ENCODE data around the gene SLC30A3. TPM values are rescaled to one million over a fixed set of nuclear protein-coding genes. Genes with fewer than 3 reads are reported as not detected.

The SLC30A3 gene, protein sequence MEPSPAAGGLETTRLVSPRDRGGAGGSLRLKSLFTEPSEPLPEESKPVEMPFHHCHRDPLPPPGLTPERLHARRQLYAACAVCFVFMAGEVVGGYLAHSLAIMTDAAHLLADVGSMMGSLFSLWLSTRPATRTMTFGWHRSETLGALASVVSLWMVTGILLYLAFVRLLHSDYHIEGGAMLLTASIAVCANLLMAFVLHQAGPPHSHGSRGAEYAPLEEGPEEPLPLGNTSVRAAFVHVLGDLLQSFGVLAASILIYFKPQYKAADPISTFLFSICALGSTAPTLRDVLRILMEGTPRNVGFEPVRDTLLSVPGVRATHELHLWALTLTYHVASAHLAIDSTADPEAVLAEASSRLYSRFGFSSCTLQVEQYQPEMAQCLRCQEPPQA
- total RNA-seq (2022; extraction: Qiagen RNA extraction; ENCODE audit: low read depth): 3.2 to 4.9 TPM (median 3.7 TPM) in 5 replicates

GRCh38 chr2:27262379-27263286 lies at the start of gene SLC30A3:
TSS of gene SLC30A3 (minus strand) at chr2:27263047. CDS start at chr2:27262906, 141 bp downstream.

GRCh38 chr2:27308359-27308881 lies 45.6 kb upstream of the SLC30A3 start, which contains the start of gene UCN:
TSS of gene UCN (minus strand) at chr2:27308445. CDS start at chr2:27307895, 550 bp downstream.

DNA sequence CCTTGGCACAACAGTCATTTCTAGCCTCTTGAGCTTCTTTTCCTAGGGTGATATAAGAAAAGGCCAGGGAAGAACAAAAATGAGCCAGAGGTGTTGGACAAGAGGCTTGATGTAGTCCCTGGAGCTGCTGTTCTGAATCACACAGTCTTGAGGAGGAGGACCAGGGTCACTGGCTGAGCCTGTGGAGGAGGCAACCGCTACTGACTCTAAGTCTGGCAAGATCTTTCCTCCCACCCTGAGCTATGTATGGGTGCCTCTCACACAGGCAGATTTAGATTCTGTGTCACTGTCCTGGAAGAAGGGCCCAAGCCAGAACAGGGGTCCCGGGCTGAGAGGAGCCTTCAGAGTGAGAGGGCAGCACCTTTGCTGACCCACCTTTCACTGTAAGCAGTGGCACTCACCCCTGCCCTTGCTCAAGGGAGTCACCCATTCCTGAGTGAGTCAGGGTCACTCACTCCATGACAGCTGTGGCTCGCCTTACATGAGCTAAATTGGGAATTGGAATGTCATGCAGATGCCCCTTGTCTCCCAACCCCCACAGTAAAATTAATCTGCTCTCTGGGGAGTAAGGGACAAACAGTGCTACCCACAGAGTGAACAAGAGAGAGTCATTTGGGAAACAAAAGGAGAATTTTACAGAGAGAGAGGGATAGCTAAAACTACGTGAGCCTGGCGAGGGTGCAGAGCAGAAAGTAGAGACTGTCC lies 19.2 kb upstream of the SLC30A3 start, which contains the start of gene TRIM54:
TSS of gene TRIM54 (plus strand) at position 575 of the 705 bp plus-strand sequence. CDS start 303 bp downstream, outside the sequence.

DNA sequence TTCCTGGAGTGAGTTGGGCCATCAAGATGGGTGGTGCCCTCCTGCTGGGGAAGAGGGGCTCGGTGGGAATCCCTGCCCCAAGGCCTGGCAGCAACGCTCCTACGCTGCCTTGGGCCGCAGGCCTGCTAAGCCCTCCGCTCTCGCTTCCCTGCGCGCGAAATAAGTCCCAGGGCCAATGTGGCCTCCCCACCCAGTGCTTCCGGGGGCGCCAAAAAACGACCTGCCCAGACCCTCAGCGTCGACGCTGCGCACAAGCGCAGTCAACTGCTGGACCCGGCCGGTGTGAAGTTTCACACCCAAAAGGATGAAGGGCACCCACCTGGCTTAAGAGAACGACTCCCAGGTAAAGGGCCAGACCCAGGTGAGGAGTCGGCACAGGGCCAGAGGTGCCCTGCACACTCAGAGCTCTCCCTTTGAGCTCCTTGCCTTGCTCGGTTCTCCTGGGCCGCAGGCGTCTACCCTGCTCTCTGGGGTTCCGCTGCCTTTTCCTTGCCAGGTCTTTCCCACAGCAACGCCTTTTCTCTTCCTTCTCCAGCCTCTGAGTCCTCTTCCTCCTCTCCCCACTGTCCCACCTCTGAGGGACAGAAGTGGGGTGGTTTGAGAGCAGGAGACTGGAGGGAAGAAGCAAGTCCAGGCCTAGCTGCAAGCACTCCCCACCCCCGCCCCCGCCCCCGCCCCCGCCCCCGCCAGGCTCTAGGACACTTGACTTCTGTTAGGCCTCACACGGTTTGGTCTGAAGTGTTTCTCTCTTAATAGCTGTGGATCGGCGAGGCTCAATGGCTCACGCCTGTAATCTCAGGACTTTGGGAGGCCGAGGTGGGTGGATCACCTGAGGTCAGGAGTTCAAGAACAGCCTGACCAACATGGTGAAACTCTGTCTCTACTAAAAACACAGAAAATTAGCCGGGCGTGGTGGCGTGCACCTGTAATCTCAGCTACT lies 12.6 kb upstream of the SLC30A3 start, which contains the start of gene DNAJC5G:
TSS of gene DNAJC5G (plus strand) at position 223 of the 940 bp plus-strand sequence. CDS start 1,296 bp downstream, outside the sequence.

DNA sequence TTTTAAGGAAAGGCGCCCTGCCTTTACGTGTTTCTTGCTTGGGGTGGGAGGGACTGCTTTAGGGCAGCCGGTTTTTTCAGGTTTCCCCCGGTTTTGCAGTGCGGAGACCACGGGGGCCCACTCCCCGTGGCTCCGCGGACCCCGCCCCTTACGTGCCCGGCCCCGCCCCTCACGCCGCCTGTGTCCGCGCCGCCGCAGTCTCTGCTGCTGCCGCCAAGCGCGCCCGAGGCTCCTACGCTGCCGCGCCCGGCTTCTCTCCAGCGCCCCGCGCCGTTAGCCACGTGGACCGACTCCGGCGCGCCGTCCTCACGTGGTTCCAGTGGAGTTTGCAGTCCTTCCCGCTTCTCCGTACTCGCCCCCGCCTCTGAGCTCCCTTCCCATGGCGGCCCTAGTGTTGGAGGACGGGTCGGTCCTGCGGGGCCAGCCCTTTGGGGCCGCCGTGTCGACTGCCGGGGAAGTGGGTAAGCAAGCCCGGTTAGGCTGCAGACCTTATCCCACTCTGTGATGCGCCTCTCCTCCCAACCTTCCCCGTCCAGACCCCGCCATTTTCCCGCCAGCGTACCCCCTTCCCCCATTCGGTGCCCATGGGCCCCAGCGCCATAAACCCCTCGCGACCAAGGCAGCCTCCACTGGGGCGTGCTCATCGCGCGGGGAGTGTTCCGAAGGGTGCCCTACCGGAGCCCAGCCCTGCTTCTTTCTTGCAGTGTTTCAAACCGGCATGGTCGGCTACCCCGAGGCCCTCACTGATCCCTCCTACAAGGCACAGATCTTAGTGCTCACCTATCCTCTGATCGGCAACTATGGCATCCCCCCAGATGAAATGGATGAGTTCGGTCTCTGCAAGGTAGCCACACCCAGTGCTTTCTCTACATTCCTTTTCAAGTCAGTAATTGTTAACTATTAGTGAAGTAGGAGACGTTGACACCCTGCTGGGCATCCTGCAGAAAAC lies 45.4 kb downstream of the SLC30A3 start, which contains the start of gene CAD:
TSS of gene CAD (plus strand) at position 197 of the 949 bp plus-strand sequence. CDS start at position 380, 183 bp downstream.

GRCh38 chr2:27211943-27212625 lies 50.8 kb downstream of the SLC30A3 start, which contains the start of the genes ATRAID and SLC5A6:
TSS of gene ATRAID (plus strand) at chr2:27212041. CDS start at chr2:27212369, 328 bp downstream.
TSS of gene SLC5A6 (minus strand) at chr2:27212268. CDS start at chr2:27207650, 4,618 bp downstream.

Other genes with a start within 250 kb of the SLC30A3 start
- gene TMEM214, start 230.1 kb downstream of the SLC30A3 start, total RNA-seq (2022; extraction: Qiagen RNA extraction; ENCODE audit: low read depth): 56.4 to 74.7 TPM (median 70.4 TPM) in 5 replicates
- gene AGBL5, start 211.4 kb downstream of the SLC30A3 start, total RNA-seq (2022; extraction: Qiagen RNA extraction; ENCODE audit: low read depth): 29.8 to 36.7 TPM (median 32.2 TPM) in 5 replicates
- 523 to 646 TPM (median 548 TPM) in 5 replicates for gene OST4, start 191.4 kb downstream of the SLC30A3 start, total RNA-seq (2022; extraction: Qiagen RNA extraction; ENCODE audit: low read depth)
- gene EMILIN1, start 184.4 kb downstream of the SLC30A3 start, total RNA-seq (2022; extraction: Qiagen RNA extraction; ENCODE audit: low read depth): 0.23 to 0.46 TPM (median 0.31 TPM) in 4 of 5 replicates, not detected in the other
- gene KHK, start 176.3 kb downstream of the SLC30A3 start, total RNA-seq (2022; extraction: Qiagen RNA extraction; ENCODE audit: low read depth): 7.3 to 10.5 TPM (median 8.9 TPM) in 5 replicates
- gene CGREF1, start 143.9 kb downstream of the SLC30A3 start, total RNA-seq (2022; extraction: Qiagen RNA extraction; ENCODE audit: low read depth): 7.0 to 8.3 TPM (median 7.9 TPM) in 5 replicates
- 1.1 to 2.3 TPM (median 1.6 TPM) in 5 replicates for gene ABHD1, start 139.2 kb downstream of the SLC30A3 start, total RNA-seq (2022; extraction: Qiagen RNA extraction; ENCODE audit: low read depth)
- 46.9 to 72.9 TPM (median 65.1 TPM) in 5 replicates for gene PREB, start 128.4 kb downstream of the SLC30A3 start, total RNA-seq (2022; extraction: Qiagen RNA extraction; ENCODE audit: low read depth)
- not detected in 5 replicates for gene PRR30, start 123.6 kb downstream of the SLC30A3 start, total RNA-seq (2022; extraction: Qiagen RNA extraction; ENCODE audit: low read depth)
- gene TCF23, start 114.0 kb downstream of the SLC30A3 start, total RNA-seq (2022; extraction: Qiagen RNA extraction; ENCODE audit: low read depth): not detected in 5 replicates
- 209 to 221 TPM (median 218 TPM) in 5 replicates for gene ATRAID, start 51.0 kb downstream of the SLC30A3 start, total RNA-seq (2022; extraction: Qiagen RNA extraction; ENCODE audit: low read depth)
- gene SLC5A6, start 50.8 kb downstream of the SLC30A3 start, total RNA-seq (2022; extraction: Qiagen RNA extraction; ENCODE audit: low read depth): 69.7 to 82.2 TPM (median 72.3 TPM) in 5 replicates
- 55.3 to 75.8 TPM (median 62.5 TPM) in 5 replicates for gene CAD, start 45.7 kb downstream of the SLC30A3 start, total RNA-seq (2022; extraction: Qiagen RNA extraction; ENCODE audit: low read depth)
- gene DNAJC5G, start 12.4 kb upstream of the SLC30A3 start, total RNA-seq (2022; extraction: Qiagen RNA extraction; ENCODE audit: low read depth): not detected in 5 replicates
- gene TRIM54, start 19.4 kb upstream of the SLC30A3 start, total RNA-seq (2022; extraction: Qiagen RNA extraction; ENCODE audit: low read depth): 0.33 to 0.73 TPM (median 0.46 TPM) in 5 replicates
- 0.55 to 2.6 TPM (median 1.8 TPM) in 5 replicates for gene UCN, start 45.4 kb upstream of the SLC30A3 start, total RNA-seq (2022; extraction: Qiagen RNA extraction; ENCODE audit: low read depth)
- gene MPV17, start 60.0 kb upstream of the SLC30A3 start, total RNA-seq (2022; extraction: Qiagen RNA extraction; ENCODE audit: low read depth): 81.3 to 103 TPM (median 91.7 TPM) in 5 replicates
- gene GTF3C2, start 93.7 kb upstream of the SLC30A3 start, total RNA-seq (2022; extraction: Qiagen RNA extraction; ENCODE audit: low read depth): 62.4 to 67.5 TPM (median 64.5 TPM) in 5 replicates
- 47.8 to 65.5 TPM (median 62.2 TPM) in 5 replicates for gene EIF2B4, start 107.3 kb upstream of the SLC30A3 start, total RNA-seq (2022; extraction: Qiagen RNA extraction; ENCODE audit: low read depth)
- 140 to 146 TPM (median 141 TPM) in 5 replicates for gene SNX17, start 107.6 kb upstream of the SLC30A3 start, total RNA-seq (2022; extraction: Qiagen RNA extraction; ENCODE audit: low read depth)
- 11.6 to 14.4 TPM (median 13.7 TPM) in 5 replicates for gene ZNF513, start 117.7 kb upstream of the SLC30A3 start, total RNA-seq (2022; extraction: Qiagen RNA extraction; ENCODE audit: low read depth)
- 162 to 187 TPM (median 174 TPM) in 5 replicates for gene PPM1G, start 146.5 kb upstream of the SLC30A3 start, total RNA-seq (2022; extraction: Qiagen RNA extraction; ENCODE audit: low read depth)
- 125 to 146 TPM (median 134 TPM) in 5 replicates for gene NRBP1, start 165.6 kb upstream of the SLC30A3 start, total RNA-seq (2022; extraction: Qiagen RNA extraction; ENCODE audit: low read depth)
- 0.43 to 1.4 TPM (median 0.75 TPM) in 5 replicates for gene KRTCAP3, start 179.3 kb upstream of the SLC30A3 start, total RNA-seq (2022; extraction: Qiagen RNA extraction; ENCODE audit: low read depth)
- gene IFT172, start 226.7 kb upstream of the SLC30A3 start, total RNA-seq (2022; extraction: Qiagen RNA extraction; ENCODE audit: low read depth): 7.4 to 13.1 TPM (median 9.8 TPM) in 5 replicates
- 3.3 to 5.0 TPM (median 4.2 TPM) in 5 replicates for gene FNDC4, start 232.2 kb upstream of the SLC30A3 start, total RNA-seq (2022; extraction: Qiagen RNA extraction; ENCODE audit: low read depth)
- gene GCKR, start 233.8 kb upstream of the SLC30A3 start, total RNA-seq (2022; extraction: Qiagen RNA extraction; ENCODE audit: low read depth): 0.13 to 0.62 TPM (median 0.27 TPM) in 5 replicates